ENCODE results near the gene LILRB4. TPM values are rescaled to one million over a fixed set of nuclear protein-coding genes. Genes with fewer than 3 reads are reported as not detected.

Gene LILRB4
- total and polyA plus RNA-seq, 2 of the 4 experiments (the other 2 are of a cell fraction), result not detected

GRCh38 chr19:54620464-54620863 lies 42.3 kb upstream of the LILRB4 start:
- Histone ChIP-seq H3K56ac (ENCODE audit: extremely low read depth, insufficient read depth, low read length) (no peak overlapping the region), H3K27ac (ENCODE audit: insufficient read depth, low read length) (no peak overlapping the region), H3K4ac (ENCODE audit: low read depth, low read length) (no peak overlapping the region), H3K27me3 (ENCODE audit: control insufficient read depth, insufficient read depth, low read length) (no peaks in the 10 kb centered on the region), H3K4me2 (ENCODE audit: low read depth, low read length) (no peak overlapping the region), H3K9ac (ENCODE audit: low read depth, low read length) (no peak overlapping the region), H3K36me3 (ENCODE audit: control insufficient read depth, insufficient read depth, low read length) (no peaks in the 10 kb centered on the region), H4K91ac (ENCODE audit: insufficient read depth, low read depth, low read length) (no peak overlapping the region), H2BK120ac (ENCODE audit: low read depth, low read length) (no peak overlapping the region), H2BK20ac (ENCODE audit: low read depth, low read length) (no peak overlapping the region), H4K5ac (ENCODE audit: low read depth, low read length) (no peak overlapping the region), H4K20me1 (ENCODE audit: insufficient read depth, low read length) (no peaks in the 10 kb centered on the region), H2AK5ac (ENCODE audit: low read depth, low read length) (no peak overlapping the region), H4K8ac (ENCODE audit: low read depth in 2 of 2, low read length in 2 of 2) (no peak overlapping the region), H3K79me1 (ENCODE audit: low read depth in 1 of 2, low read length in 2 of 2) (no peaks in the 10 kb centered on the region), H2BK15ac (ENCODE audit: low read depth, low read length) (no peak overlapping the region), H3K14ac (replicated peaks; ENCODE audit: low read depth, low read length) (no peak overlapping the region), H2AFZ (replicated peaks; ENCODE audit: low read length, poor library complexity) (no peak overlapping the region), H2AK9ac (replicated peaks; ENCODE audit: low read depth, low read length, poor library complexity) (no peak overlapping the region), H3K9me3 (ENCODE audit: control insufficient read depth, insufficient read depth, low read length) (peaks cover 3% of the 10 kb centered on the region), H2BK5ac (ENCODE audit: low read depth, low read length, poor library complexity, severe bottlenecking) (no peak overlapping the region), H3K18ac (ENCODE audit: low read depth, low read length) (no peak overlapping the region), H3K4me1 (ENCODE audit: control insufficient read depth, insufficient read depth, low read length) (no peaks in the 10 kb centered on the region), H3K23ac (ENCODE audit: low read depth, low read length) (no peak overlapping the region), H3K9me1 (ENCODE audit: insufficient read depth, low read length) (no peaks in the 10 kb centered on the region), H3K4me3 (ENCODE audit: insufficient read depth, low read depth, low read length) (no peak overlapping the region)
- no CpG with 5 or more reads among the region's 4 CpGs for WGBS, 2 experiments (ENCODE audit: extremely low coverage in 2 of 2, insufficient read length in 1 of 2)
- DNase-seq (no peak), ATAC-seq (ENCODE audit: low read depth) (no peak)
- CTCF ChIA-PET, result no interaction called here
- TF ChIP-seq SMC3 (IDR thresholded peaks at IDR 0.05; ENCODE audit: low read depth, low read length), result no peak
- TF ChIP-seq NFE2L2 (IDR thresholded peaks at IDR 0.05; ENCODE audit: low read depth, low read length), result no peak
- TF ChIP-seq MAFK (IDR thresholded peaks at IDR 0.05; ENCODE audit: low read depth, low read length), result no peak
- TF ChIP-seq RAD21 (IDR thresholded peaks at IDR 0.05; ENCODE audit: low read length), result no peak
- no peak for TF ChIP-seq MAZ (IDR thresholded peaks at IDR 0.05; ENCODE audit: borderline replicate concordance, low read depth, low read length)
- TF ChIP-seq POLR2A (IDR thresholded peaks at IDR 0.05; ENCODE audit: low read depth, low read length), result no peak
- TF ChIP-seq ELK1 (IDR thresholded peaks at IDR 0.05; ENCODE audit: borderline replicate concordance, low read depth, low read length), result no peak
- TF ChIP-seq USF2 (IDR thresholded peaks at IDR 0.05; ENCODE audit: low read depth, low read length), result no peak
- dilution Hi-C loops (cut with HindIII; ENCODE audit: low sequenced_read_pairs, unreplicated experiment), result no loop called here
- POLR2A ChIA-PET (ENCODE audit: unreplicated experiment), result no interaction called here
- intact Hi-C loops (cut with micrococcal nuclease), result no loop called here
- in situ Hi-C loops (cut with MboI; ENCODE audit: low sequenced_read_pairs), result no loop called here
- BruUV-seq (replicated peaks), result no TSS peak

All from IMR-90 (cell line).